Tibial artery (tissue), 4 donors: ENCODE results near the gene RIC8B.
"Not testable (repeated sequence)": the region's sequence is repeated elsewhere in the genome, so short reads cannot be mapped to it uniquely, and the experiment has no call there.

ENCODE experiments used
- DNase-seq, 2 donors: peaks; one replicate each; pipeline ENCODE4 v3.0.0-alpha.2; 2019
- H3K27ac ChIP-seq, 2 donors: fragments of 200-600 bp; sonication (generic) in 1 of 2; 1 replicate in 1 of 2; 2 replicates in 1 of 2; pipeline ENCODE4 v1.5.1; 2018 to 2019; ENCODE audit warnings: mild to moderate bottlenecking in 1 of 2
- H3K27me3 ChIP-seq, 2 donors: fragments of 200-600 bp; sonication (generic) in 1 of 2; one replicate each; pipeline versions ENCODE4 v1.5.1 to v1.6.0; 2016 to 2019
- H3K36me3 ChIP-seq, 3 donors: fragments of 200-600 bp; sonication (generic) in 2 of 3; one replicate each; pipeline ENCODE4 v1.5.1; 2016 to 2019; ENCODE audit warnings: mild to moderate bottlenecking in 2 of 3
- H3K4me1 ChIP-seq, 4 donors: fragments of 200-600 bp; sonication (generic) in 2 of 4; 1 replicate in 3 of 4; 2 replicates in 1 of 4; pipeline ENCODE4 v1.5.1; 2016 to 2019
- H3K4me3 ChIP-seq, 2 donors: fragments of 200-600 bp; sonication (generic) in 1 of 2; 1 replicate in 1 of 2; 2 replicates in 1 of 2; pipeline ENCODE4 v1.5.1; 2018 to 2019; ENCODE audit warnings: mild to moderate bottlenecking in 2 of 2
- H3K9me3 ChIP-seq, 3 donors: fragments of 200-600 bp; sonication (generic) in 1 of 3; one replicate each; pipeline ENCODE4 v1.5.1; 2016 to 2019
- CTCF ChIP-seq, 2 experiments: fragments of 200-600 bp in 1 of 2; fragments of 450-650 bp in 1 of 2; IDR thresholded peaks; one replicate each; pipeline ENCODE4 v1.5.1; 2017 to 2019; ENCODE audit warnings: antibody characterized with exemption in 2 of 2, mild to moderate bottlenecking in 1 of 2, moderate library complexity in 1 of 2
- intact Hi-C: fragments of 100-400 bp; cut with DNase I; formaldehyde crosslinking; loops from one replicate; pipeline ENCODE4 v1.15.0; 2023; ENCODE audit warnings: low total_unique reads

Gene RIC8B

GRCh38 chr12:106914796-106915634 is 140.5 kb downstream of the RIC8B start:
- no peaks in the 10 kb centered on the region for H3K9me3 ChIP-seq
- TF ChIP-seq CTCF (IDR thresholded peaks at IDR 0.05): no peak
- H3K27me3 ChIP-seq: peaks cover 0 to 12% of the 10 kb centered on the region in 2 donors
- H3K4me3 ChIP-seq: no peak overlapping the region
- no peak for DNase-seq
- H3K27ac ChIP-seq: no peak overlapping the region
- intact Hi-C loops: loop anchor here (5.0 kb wide), 1 partner anchor 528 kb away; no protein-coding TSS in a partner anchor
- no peaks in the 10 kb centered on the region for H3K36me3 ChIP-seq
- H3K4me1 ChIP-seq: no peaks in the 10 kb centered on the region

- intact Hi-C loops: loop anchor here (5.0 kb wide), 1 partner anchor 528 kb away; no protein-coding TSS in a partner anchor
- Histone ChIP-seq H3K27me3 (peaks cover 0 to 12% of the 10 kb centered on the region in 2 donors), H3K4me1 (no peaks in the 10 kb centered on the region), H3K4me3 (no peak overlapping the region), H3K27ac (no peak overlapping the region), H3K9me3 (no peaks in the 10 kb centered on the region), H3K36me3 (no peaks in the 10 kb centered on the region)
- TF ChIP-seq CTCF (IDR thresholded peaks at IDR 0.05): no peak
- DNase-seq: no peak
Measured at GRCh38 chr12:106915635-106916026, 141.1 kb downstream of the RIC8B start.

GRCh38 chr12:106917503-106917902 is 143.0 kb downstream of the RIC8B start:
- H3K36me3 ChIP-seq: no peaks in the 10 kb centered on the region
- H3K4me1 ChIP-seq: no peaks in the 10 kb centered on the region
- DNase-seq: no peak
- no peak for TF ChIP-seq CTCF (IDR thresholded peaks at IDR 0.05)
- H3K27me3 ChIP-seq: peaks cover 0 to 12% of the 10 kb centered on the region in 2 donors
- intact Hi-C loops: loop anchor here (5.0 kb wide), 1 partner anchor 530 kb away; no protein-coding TSS in a partner anchor
- no peaks in the 10 kb centered on the region for H3K9me3 ChIP-seq
- no peak overlapping the region for H3K4me3 ChIP-seq
- no peak overlapping the region for H3K27ac ChIP-seq

GRCh38 chr12:106918746-106919145 is 144.3 kb downstream of the RIC8B start:
- no peak overlapping the region for H3K4me3 ChIP-seq
- no peak overlapping the region for H3K27ac ChIP-seq
- no peaks in the 10 kb centered on the region for H3K9me3 ChIP-seq
- no peaks in the 10 kb centered on the region for H3K36me3 ChIP-seq
- peaks cover 0 to 5% of the 10 kb centered on the region in 2 donors for H3K27me3 ChIP-seq
- DNase-seq: no peak
- TF ChIP-seq CTCF (IDR thresholded peaks at IDR 0.05): no peak
- no peaks in the 10 kb centered on the region for H3K4me1 ChIP-seq
- intact Hi-C loops: loop anchor here (5.0 kb wide), 1 partner anchor 531 kb away; no protein-coding TSS in a partner anchor

- Histone ChIP-seq H3K27ac (no peak overlapping the region), H3K36me3 (no peaks in the 10 kb centered on the region), H3K4me1 (no peaks in the 10 kb centered on the region), H3K4me3 (no peak overlapping the region), H3K27me3 (peaks cover 0 to 5% of the 10 kb centered on the region in 2 donors), H3K9me3 (no peaks in the 10 kb centered on the region)
- intact Hi-C loops: loop anchor here (5.0 kb wide), 1 partner anchor 533 kb away; no protein-coding TSS in a partner anchor
- DNase-seq: no peak
- peak; percentile 76 to 85 for TF ChIP-seq CTCF (IDR thresholded peaks at IDR 0.05)
Measured at GRCh38 chr12:106919910-106920544, 145.5 kb downstream of the RIC8B start.

- H3K36me3 ChIP-seq, H3K27me3 ChIP-seq: not testable (repeated sequence)
Measured at GRCh38 chr12:106921976-106922375, 147.5 kb downstream of the RIC8B start.

GRCh38 chr12:106923594-106923993 is 149.1 kb downstream of the RIC8B start:
- H3K27ac ChIP-seq, H3K4me3 ChIP-seq, H3K27me3 ChIP-seq: not testable (repeated sequence)

More at GRCh38 chr12:106921976-106922375, 147.5 kb downstream of the RIC8B start:
- H3K4me3 ChIP-seq, H3K9me3 ChIP-seq, H3K27ac ChIP-seq, DNase-seq, H3K4me1 ChIP-seq, intact Hi-C loops: not testable (repeated sequence)

More at GRCh38 chr12:106923594-106923993, 149.1 kb downstream of the RIC8B start:
- H3K36me3 ChIP-seq, H3K4me1 ChIP-seq, H3K9me3 ChIP-seq, DNase-seq, intact Hi-C loops: not testable (repeated sequence)
